ENCODE results near the gene DEFB123. TPM values are rescaled to one million over a fixed set of nuclear protein-coding genes. Genes with fewer than 3 reads are reported as not detected.

DEFB123 gene
- total RNA-seq, 2 donors from 2014 or later, result not detected

- H3K9me3 ChIP-seq, result no peaks in the 10 kb centered on the region
- TF ChIP-seq CTCF (IDR thresholded peaks at IDR 0.05), result no peak
- no peak for DNase-seq (ENCODE audit: low spot score)
- no peak for ATAC-seq (ENCODE audit: insufficient number of reproducible peaks, low FRiP score, low read depth)
- no peaks in the 10 kb centered on the region for H3K27me3 ChIP-seq (replicated peaks; ENCODE audit: insufficient read depth)
- H3K27ac ChIP-seq, result no peak overlapping the region
- no peak overlapping the region for H3K4me3 ChIP-seq
- peaks cover 6 to 10% of the 10 kb centered on the region in 2 donors for H3K4me1 ChIP-seq (ENCODE audit: control insufficient read depth in 1 of 2, low read depth in 2 of 2)
- H3K36me3 ChIP-seq, result no peaks in the 10 kb centered on the region
These were observed 32.2 kb downstream of the DEFB123 start for GRCh38 chr20:31472395-31473330.

GRCh38 chr20:31473331-31474096 lies 33.1 kb downstream of the DEFB123 start:
- no peaks in the 10 kb centered on the region for H3K27me3 ChIP-seq (replicated peaks; ENCODE audit: insufficient read depth)
- DNase-seq (ENCODE audit: low spot score), result no peak
- TF ChIP-seq CTCF (IDR thresholded peaks at IDR 0.05), result no peak
- no peak for ATAC-seq (ENCODE audit: insufficient number of reproducible peaks, low FRiP score, low read depth)
- H3K4me1 ChIP-seq (ENCODE audit: control insufficient read depth in 1 of 2, low read depth in 2 of 2), result peaks cover 6 to 10% of the 10 kb centered on the region in 2 donors
- no peak overlapping the region for H3K27ac ChIP-seq
- no peaks in the 10 kb centered on the region for H3K9me3 ChIP-seq
- H3K36me3 ChIP-seq, result no peaks in the 10 kb centered on the region
- H3K4me3 ChIP-seq, result no peak overlapping the region

GRCh38 chr20:31474097-31474436 lies 33.6 kb downstream of the DEFB123 start:
- no peak for ATAC-seq (ENCODE audit: insufficient number of reproducible peaks, low FRiP score, low read depth)
- H3K27ac ChIP-seq, result no peak overlapping the region
- H3K4me1 ChIP-seq (ENCODE audit: control insufficient read depth in 1 of 2, low read depth in 2 of 2), result peaks cover 6 to 10% of the 10 kb centered on the region in 2 donors

GRCh38 chr20:31474758-31475427 lies 34.5 kb downstream of the DEFB123 start, which contains the start of the genes DEFB124 and REM1:
Gene DEFB124 (minus strand): TSS chr20:31475127. CDS start chr20:31473013, 2,114 bp downstream.
Gene REM1 (plus strand): TSS chr20:31475288. CDS start chr20:31476446, 1,158 bp downstream.
- no peaks in the 10 kb centered on the region for H3K36me3 ChIP-seq
- no peaks in the 10 kb centered on the region for H3K27me3 ChIP-seq (replicated peaks; ENCODE audit: insufficient read depth)
- DNase-seq (ENCODE audit: low spot score) (no peak), ATAC-seq (ENCODE audit: insufficient number of reproducible peaks, low FRiP score, low read depth) (peak; percentile 16)
- H3K4me1 ChIP-seq (ENCODE audit: control insufficient read depth in 1 of 2, low read depth in 2 of 2), result peaks cover 6 to 10% of the 10 kb centered on the region in 2 donors
- H3K9me3 ChIP-seq, result no peaks in the 10 kb centered on the region
- no peak for TF ChIP-seq CTCF (IDR thresholded peaks at IDR 0.05)
- peak within 1 kb of the TSS; percentile 80 for H3K4me3 ChIP-seq
- peak within 1 kb of the TSS; percentile 56 to 62 for H3K27ac ChIP-seq

More at GRCh38 chr20:31474097-31474436, 33.6 kb downstream of the DEFB123 start:
- no peaks in the 10 kb centered on the region for H3K36me3 ChIP-seq
- no peak for TF ChIP-seq CTCF (IDR thresholded peaks at IDR 0.05)
- no peaks in the 10 kb centered on the region for H3K9me3 ChIP-seq
- no peak for DNase-seq (ENCODE audit: low spot score)
- H3K4me3 ChIP-seq, result no peak overlapping the region
- no peaks in the 10 kb centered on the region for H3K27me3 ChIP-seq (replicated peaks; ENCODE audit: insufficient read depth)

Data from thoracic aorta (tissue), 2 donors.